ENCODE measurements around the gene OLA1.

GRCh38 chr2:174138161-174138560, 110.2 kb downstream of the OLA1 start:
- no peak for TF ChIP-seq CTCF (IDR thresholded peaks at IDR 0.05)
- no peak for TF ChIP-seq POLR2A (IDR thresholded peaks at IDR 0.05)
- no peak for TF ChIP-seq POLR2AphosphoS5 (IDR thresholded peaks at IDR 0.05)

Measured in breast epithelium (tissue), 3 donors.